Ovary (tissue), 3 donors: ENCODE results near the gene HAPLN1.

Experiments used
- CTCF ChIP-seq, 3 donors: fragments of 450-650 bp in 2 of 3; fragments of 200-600 bp in 1 of 3; IDR thresholded peaks; one replicate each; pipeline versions ENCODE4 v1.5.1 to v1.8.0; 2016 to 2022; ENCODE audit warnings: antibody characterized with exemption in 3 of 3, mild to moderate bottlenecking in 1 of 3
- EP300 ChIP-seq: sonication (generic); formaldehyde crosslinking; IDR thresholded peaks from one replicate; pipeline ENCODE4 v1.6.1; 2017; ENCODE audit warnings: antibody characterized with exemption
- POLR2A ChIP-seq: fragments of 450-650 bp; IDR thresholded peaks from one replicate; pipeline ENCODE4 v1.6.1; 2017; ENCODE audit warnings: antibody characterized with exemption, mild to moderate bottlenecking, moderate library complexity
- donor health status: DM: no; HTN: no; CAD: no.

GRCh38 chr5:83641946-83642345 lies 78.7 kb downstream of the HAPLN1 start:
- TF ChIP-seq POLR2A = no peak
- no peak for TF ChIP-seq CTCF (IDR thresholded peaks at IDR 0.05)
- TF ChIP-seq EP300 = no peak
